Cardiac fibroblast (primary cell): ENCODE measurements around the gene HPSE2.

Experiments used
- DNase-seq, 2 donors: peaks; one replicate each; pipeline versions ENCODE4 v3.0.0 to v3.0.0-alpha.2; 2010; ENCODE audit warnings: low read depth in 2 of 2
- H3K4me3 ChIP-seq, 2 donors: replicated peaks in 1 of 2; 1 replicate in 1 of 2; 2 replicates in 1 of 2; pipeline ENCODE4 v1.5.1; 2011; ENCODE audit warnings: low read depth in 2 of 2, low read length in 2 of 2, mild to moderate bottlenecking in 2 of 2, moderate library complexity in 1 of 2
- TF ChIP-seq, protein P1 (sequence below): IDR thresholded peaks from one replicate; pipeline ENCODE4 v1.5.1; 2011; ENCODE audit warnings: low read depth, mild to moderate bottlenecking, low read length, inconsistent platforms

HPSE2 gene

DNA sequence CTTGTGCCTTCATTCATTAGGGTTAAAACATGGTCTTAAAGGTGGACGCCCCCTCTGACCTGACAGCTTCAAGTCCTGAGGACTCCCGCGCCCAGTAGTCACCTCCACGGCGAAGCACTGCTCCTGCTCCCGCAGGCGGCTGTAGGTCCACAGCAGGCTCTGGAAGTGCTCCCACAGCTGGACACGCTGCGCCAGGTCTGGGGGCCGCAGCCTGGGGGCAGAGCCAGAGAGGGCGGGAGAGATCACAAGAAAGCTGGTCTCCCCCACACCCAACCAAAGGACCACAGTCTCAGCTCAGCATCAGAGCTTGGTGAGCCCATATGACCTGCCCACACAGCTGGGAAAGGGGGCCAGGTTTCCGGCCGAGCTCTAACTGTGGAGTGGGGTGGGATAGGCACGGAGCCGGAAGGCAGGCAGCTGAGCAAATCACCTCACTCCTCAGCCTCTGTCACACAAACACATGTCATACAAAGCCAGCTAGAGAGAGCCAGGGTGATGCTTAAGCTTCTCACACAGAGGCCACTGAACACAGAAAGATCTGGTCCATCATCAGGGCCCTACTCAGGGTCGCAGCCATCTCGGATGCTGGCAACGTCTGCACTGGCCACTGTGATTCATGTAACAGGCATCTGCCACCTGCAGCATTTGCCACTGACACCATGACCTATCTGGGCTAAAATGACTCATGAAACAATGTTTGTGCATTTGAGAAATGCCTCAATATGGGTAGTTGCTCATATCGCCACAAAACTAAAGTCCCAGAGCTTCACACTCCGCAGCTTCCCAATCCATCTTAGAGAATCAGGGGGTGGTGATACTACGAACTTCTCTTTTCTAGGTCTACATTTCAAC lies 801.5 kb downstream of the HPSE2 start:
- no peak overlapping the region for H3K4me3 ChIP-seq
- TF ChIP-seq, protein P1, sequence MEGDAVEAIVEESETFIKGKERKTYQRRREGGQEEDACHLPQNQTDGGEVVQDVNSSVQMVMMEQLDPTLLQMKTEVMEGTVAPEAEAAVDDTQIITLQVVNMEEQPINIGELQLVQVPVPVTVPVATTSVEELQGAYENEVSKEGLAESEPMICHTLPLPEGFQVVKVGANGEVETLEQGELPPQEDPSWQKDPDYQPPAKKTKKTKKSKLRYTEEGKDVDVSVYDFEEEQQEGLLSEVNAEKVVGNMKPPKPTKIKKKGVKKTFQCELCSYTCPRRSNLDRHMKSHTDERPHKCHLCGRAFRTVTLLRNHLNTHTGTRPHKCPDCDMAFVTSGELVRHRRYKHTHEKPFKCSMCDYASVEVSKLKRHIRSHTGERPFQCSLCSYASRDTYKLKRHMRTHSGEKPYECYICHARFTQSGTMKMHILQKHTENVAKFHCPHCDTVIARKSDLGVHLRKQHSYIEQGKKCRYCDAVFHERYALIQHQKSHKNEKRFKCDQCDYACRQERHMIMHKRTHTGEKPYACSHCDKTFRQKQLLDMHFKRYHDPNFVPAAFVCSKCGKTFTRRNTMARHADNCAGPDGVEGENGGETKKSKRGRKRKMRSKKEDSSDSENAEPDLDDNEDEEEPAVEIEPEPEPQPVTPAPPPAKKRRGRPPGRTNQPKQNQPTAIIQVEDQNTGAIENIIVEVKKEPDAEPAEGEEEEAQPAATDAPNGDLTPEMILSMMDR = no peak
- DNase-seq = peak in 1 of 2 donors; percentile 64

DNA sequence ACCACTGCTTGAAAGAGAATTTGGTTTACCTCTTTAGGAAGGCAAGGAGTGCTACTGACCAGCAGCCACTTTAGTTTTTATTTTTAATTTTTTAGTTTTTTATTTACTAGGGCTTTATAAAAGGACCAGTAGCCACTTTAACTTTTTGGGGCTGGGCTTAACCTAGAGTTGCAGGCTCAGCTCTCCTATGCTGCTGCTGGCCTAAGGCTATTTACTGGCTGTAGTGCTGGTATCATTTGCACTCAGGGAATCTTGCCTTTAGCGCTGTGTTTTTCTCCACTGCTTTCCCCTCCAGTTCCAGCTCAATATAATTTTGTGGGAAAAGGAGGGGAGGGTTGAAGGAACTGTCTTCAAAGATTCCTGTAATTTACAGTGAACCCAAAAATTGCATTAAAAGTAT lies 802.3 kb downstream of the HPSE2 start:
- H3K4me3 ChIP-seq = no peak overlapping the region
- TF ChIP-seq, protein P1 = no peak
- DNase-seq = no peak

DNA sequence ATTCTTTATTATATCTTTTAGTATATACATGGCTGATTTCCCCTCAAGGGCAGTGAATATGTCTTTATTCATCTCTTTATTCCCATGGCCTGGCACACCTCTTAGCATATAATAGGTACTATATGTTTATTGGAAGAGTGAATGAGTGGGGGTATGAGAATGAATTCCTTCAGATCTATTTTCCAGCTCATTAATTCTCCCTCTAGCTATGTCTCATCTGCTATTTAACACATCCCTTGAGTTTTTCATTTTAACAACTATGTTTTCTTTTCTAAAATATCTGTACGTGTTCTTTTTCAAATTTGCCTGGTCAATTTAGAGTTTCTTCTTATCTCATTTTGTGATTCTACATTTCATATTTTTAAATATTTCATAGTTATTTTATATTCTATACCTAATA lies 803.3 kb downstream of the HPSE2 start:
- TF ChIP-seq, protein P1 = no peak
- DNase-seq = no peak
- no peak overlapping the region for H3K4me3 ChIP-seq

DNA sequence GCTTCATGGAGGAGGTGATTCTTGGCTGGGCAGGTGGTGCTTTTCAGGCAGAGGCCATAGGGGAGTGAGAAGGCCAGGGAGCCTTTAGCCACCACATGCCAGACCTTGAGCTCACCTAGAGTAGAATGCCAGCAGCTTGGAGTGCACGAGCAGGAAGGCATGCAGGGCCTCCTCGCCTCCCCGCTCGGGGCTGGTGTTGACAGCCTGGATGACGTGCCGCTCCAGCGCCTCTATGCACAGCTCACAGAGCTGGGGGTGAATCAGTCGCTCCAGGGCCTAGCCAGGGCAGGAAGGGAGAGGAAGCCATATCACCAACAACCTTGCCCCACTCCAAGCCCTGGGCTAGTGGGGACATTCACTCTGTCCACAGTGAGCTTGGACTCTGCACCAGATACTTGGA lies 804.6 kb downstream of the HPSE2 start:
- no peak for DNase-seq
- TF ChIP-seq, protein P1 = no peak
- H3K4me3 ChIP-seq = no peak overlapping the region

DNA sequence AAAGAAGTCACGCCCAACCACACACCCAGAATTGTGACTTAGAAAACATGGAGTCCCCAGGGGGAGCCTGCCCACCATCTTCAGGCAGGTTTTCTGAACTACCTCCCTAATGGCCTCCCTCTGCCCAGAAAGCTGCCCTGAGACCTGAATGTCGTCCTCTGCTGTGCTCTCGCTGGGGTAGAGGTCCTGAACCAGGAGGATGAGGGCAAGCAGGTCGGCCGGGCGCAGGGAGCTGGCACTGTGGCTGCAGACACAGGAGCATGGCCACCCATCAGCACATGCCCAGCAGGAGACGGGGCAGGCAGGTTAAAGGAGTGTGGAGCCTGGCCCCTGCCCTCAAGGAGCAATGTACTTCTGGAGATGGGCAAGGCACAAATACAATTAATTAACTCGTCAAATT lies 805.2 kb downstream of the HPSE2 start:
- TF ChIP-seq, protein P1 = no peak
- no peak for DNase-seq
- no peak overlapping the region for H3K4me3 ChIP-seq

DNA sequence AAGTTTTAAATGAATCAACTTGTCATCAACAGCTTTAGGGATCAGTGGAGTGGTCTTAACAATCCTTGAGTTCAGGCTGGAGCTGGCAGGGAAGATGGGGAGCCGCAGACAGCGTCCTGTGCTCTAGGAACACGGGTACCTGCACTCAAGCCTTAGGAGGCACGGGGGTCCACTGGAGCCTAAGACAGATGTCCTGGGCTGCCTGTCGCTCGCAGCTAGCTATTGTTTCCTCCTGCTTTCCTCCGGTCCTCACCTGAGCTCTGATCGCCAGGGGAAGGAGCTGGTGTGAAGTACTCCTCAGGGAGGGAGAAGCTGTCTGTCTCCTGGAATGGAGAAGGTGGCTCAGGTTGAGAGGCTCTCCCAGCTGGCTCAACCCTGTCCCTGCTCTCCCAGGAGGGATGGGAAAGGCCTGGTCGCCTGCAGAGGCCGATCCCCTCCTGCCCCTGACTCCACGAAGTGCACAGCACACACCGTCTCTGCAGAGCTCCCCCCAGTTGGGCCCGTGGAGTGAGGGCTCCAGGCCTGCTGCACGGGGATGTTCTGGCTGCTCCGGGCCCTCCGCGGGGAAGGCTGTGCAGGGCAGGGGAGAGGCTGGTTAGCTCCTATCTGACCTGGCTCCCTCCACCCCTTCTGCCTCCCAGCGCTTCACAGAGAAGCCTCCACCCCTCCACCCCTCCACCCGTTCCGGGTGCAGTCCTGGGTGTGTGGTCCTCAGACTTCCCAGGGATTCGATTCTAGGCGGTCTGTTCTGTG lies 806.2 kb downstream of the HPSE2 start:
- TF ChIP-seq, protein P1 = no peak
- no peak overlapping the region for H3K4me3 ChIP-seq
- DNase-seq = no peak
